ENCODE data around the gene RDH16.

RDH16 gene

DNA sequence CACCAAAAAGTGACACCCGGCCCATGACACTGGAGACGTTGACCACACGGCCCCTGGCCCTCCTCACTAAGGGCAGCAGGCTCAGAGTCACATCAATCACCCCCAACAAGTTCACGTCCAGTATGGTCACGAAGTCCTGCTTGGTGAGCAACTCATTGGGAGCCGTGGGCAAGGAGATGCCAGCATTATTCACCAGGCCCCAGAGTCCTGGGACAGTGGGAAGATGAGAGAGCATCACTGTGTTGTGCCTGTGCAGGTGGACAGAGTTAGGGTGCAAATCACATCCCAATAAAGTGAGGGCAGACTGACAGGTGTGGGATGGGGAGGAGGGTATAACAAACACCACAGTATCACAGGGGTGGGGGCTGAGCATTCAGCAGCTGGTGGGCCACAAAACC lies 2.5 kb downstream of the RDH16 start:
- TF ChIP-seq, protein P1, sequence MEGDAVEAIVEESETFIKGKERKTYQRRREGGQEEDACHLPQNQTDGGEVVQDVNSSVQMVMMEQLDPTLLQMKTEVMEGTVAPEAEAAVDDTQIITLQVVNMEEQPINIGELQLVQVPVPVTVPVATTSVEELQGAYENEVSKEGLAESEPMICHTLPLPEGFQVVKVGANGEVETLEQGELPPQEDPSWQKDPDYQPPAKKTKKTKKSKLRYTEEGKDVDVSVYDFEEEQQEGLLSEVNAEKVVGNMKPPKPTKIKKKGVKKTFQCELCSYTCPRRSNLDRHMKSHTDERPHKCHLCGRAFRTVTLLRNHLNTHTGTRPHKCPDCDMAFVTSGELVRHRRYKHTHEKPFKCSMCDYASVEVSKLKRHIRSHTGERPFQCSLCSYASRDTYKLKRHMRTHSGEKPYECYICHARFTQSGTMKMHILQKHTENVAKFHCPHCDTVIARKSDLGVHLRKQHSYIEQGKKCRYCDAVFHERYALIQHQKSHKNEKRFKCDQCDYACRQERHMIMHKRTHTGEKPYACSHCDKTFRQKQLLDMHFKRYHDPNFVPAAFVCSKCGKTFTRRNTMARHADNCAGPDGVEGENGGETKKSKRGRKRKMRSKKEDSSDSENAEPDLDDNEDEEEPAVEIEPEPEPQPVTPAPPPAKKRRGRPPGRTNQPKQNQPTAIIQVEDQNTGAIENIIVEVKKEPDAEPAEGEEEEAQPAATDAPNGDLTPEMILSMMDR (conservative IDR thresholded peaks at IDR 0.05; ENCODE audit: low read length), result no peak
- no peak for DNase-seq (ENCODE audit: low read depth)

DNA sequence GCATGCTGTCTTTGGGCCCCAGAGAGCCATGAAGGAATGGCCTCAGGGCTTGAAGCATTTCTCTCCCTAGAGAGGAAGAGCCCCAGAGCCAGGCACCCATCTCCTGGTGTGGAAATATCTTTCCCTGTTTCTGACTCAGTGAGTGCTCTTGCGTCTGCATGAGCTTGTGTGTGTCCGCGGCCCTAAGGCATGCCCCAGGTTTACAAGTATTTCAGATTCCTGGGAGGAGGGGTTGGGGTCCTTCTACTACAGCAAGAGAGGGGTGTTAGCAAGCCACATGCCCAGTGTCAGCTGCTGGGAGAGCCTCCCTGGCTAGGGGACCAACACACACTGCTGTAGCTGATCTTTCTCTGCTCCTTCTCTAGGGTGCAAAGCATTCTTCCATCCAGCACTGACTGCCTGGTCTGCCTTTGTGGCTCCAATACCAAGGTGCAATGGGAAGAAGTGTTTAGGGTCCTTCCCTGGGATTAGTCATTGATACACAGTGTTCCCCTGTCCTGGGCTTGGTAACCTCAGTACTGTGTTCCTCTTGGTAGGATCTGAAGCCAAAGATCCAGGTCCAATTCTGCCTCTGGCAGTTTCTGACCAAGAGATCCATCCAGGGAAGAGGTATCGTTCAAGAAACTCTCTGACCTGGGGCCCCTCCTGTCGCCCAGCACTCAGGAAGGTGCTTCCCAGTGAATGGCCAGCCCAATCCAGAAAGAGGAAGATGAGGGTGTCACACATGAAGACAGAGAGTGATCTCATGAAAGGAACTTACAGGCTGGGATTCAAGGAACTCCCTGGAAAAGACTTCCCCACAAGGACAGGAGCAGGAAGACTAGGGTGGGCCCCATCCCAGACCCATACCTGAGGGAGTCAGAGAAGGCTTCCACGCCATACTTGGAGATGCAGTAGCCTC lies 3.1 kb downstream of the RDH16 start:
- TF ChIP-seq, protein P1 (conservative IDR thresholded peaks at IDR 0.05; ENCODE audit: low read length), result no peak
- DNase-seq (ENCODE audit: low read depth), result no peak
- no peak overlapping the region for H3K4me3 ChIP-seq (ENCODE audit: low read length)

More for the DNA sequence above, 2.5 kb downstream of the RDH16 start:
- H3K4me3 ChIP-seq (ENCODE audit: low read length), result no peak overlapping the region

DNA sequence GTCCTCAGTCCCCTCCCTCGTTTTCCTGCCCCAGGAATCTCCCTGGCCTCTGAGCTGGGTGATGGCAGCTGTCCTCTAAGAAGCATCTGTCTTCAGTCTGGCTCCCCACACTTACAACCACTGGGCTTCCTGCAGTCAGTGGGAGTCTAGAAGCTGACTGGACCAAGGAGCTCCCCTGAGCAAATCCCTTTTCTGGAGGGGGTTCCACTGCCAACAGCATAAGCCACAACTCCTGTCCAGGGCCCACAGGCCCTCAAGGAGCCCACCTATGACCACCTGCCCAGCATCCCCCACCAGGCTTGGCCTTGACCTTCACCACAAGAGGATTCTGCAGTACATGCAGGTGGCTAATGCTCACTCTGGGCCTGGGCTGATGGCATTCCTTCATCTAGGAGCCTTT lies 4.1 kb downstream of the RDH16 start:
- DNase-seq (ENCODE audit: low read depth), result no peak

DNA sequence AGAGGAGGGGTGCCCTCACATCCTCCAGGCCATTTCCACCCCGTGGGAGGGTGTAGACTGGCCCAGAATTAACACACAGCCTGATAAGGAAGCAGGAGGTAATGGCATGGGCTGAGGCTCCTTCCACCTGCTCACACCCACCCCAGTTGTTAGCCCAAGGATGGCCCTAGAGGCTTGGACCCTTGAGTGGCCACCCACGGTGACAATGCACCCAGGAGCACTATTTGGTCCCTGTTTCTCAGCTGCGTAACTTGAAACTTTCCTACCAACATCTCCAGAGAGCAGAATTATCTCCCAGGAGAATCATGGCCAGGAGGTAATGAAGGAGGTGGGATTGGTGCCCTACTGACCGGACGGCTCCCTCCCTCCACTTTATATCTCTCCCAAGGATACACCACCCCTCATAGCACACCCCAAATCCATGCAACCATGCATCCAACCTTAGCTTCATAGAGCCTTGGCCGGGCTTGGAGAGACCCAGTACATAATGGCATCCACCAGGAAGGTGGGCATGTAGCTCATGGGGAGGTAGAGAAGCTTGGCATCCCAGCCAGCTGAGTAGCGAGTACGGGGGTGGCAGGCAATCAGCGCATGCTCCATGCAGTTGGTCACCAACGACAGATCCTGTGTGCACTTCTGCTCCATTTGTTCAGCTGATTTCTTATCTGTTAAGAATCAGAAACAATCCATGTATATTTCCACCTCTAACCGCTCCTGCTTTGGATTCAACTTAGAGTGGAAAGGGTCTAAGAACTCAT lies 5.6 kb downstream of the RDH16 start:
- H3K4me3 ChIP-seq (ENCODE audit: low read length), result no peak overlapping the region
- TF ChIP-seq, protein P1 (conservative IDR thresholded peaks at IDR 0.05; ENCODE audit: low read length), result no peak
- no peak for DNase-seq (ENCODE audit: low read depth)

More for the DNA sequence above, 4.1 kb downstream of the RDH16 start:
- H3K4me3 ChIP-seq (ENCODE audit: low read length), result no peak overlapping the region
- TF ChIP-seq, protein P1 (conservative IDR thresholded peaks at IDR 0.05; ENCODE audit: low read length), result no peak

DNA sequence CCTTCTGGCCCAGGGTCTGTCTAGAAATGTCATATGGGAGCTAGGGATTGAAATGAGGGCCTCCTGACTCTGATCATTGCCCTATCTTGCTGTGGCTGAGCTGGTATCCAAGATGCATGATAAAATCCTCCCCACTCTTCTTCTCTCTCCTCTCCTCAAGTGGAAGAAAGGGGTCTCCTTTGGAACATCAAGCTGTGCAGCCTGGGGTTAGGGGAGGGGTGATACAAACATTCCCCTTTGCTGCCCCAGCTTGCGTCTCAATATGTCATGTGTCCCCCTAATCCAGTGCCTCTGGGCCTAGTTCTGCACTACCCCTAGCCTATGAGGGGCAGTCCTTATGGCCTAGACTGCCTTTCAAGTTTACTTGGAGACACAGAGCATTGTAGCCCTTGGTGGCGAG lies 8.5 kb downstream of the RDH16 start:
- TF ChIP-seq, protein P1 (conservative IDR thresholded peaks at IDR 0.05; ENCODE audit: low read length), result no peak
- DNase-seq (ENCODE audit: low read depth), result no peak
- H3K4me3 ChIP-seq (ENCODE audit: low read length), result no peak overlapping the region

DNA sequence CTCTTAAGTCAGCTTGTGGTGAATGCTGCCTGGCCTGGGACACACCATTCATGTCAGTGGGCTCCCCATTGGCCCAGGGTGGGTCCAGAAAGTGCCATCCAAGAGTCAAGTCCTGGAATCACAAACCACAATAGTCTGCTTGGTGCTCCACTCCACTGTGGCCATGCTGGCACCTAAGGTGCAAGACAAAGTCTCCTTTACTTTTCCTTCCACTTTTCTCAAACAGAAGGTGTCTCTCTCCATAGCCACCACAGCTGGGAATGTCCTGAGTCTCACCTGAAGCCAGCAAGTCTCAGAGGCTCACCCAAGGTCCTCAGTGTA lies 9.0 kb downstream of the RDH16 start:
- TF ChIP-seq, protein P1 (conservative IDR thresholded peaks at IDR 0.05; ENCODE audit: low read length), result no peak
- DNase-seq (ENCODE audit: low read depth), result no peak
- no peak overlapping the region for H3K4me3 ChIP-seq (ENCODE audit: low read length)
